GM12892 (cell line): ENCODE data around the gene JHY.

Source experiments
- POLR2A ChIP-seq: IDR thresholded peaks from 2 replicates; pipeline ENCODE4 v1.6.1; 2011; ENCODE audit warnings: low read depth, low read length, control low read depth
- POLR2AphosphoS5 ChIP-seq: IDR thresholded peaks from 2 replicates; pipeline ENCODE4 v1.6.1; 2011; ENCODE audit warnings: low read depth, low read length, control low read depth
- TAF1 ChIP-seq: IDR thresholded peaks from 2 replicates; pipeline ENCODE4 v1.6.1; 2011; ENCODE audit warnings: low read depth, mild to moderate bottlenecking, control low read depth, low read length, borderline replicate concordance

GRCh38 chr11:122862091-122862490 is 20.5 kb upstream of the JHY start:
- TF ChIP-seq POLR2AphosphoS5 = no peak
- no peak for TF ChIP-seq TAF1
- TF ChIP-seq POLR2A = no peak
